Measurements from ENCODE around the gene CDK16.

The CDK16 gene

GRCh38 chrX:47228550-47229270, 10.2 kb downstream of the CDK16 start:
- DNase-seq (ENCODE audit: low read depth) = no peak

GRCh38 chrX:47229427-47229826, 10.9 kb downstream of the CDK16 start:
- no peak for DNase-seq (ENCODE audit: low read depth)

GRCh38 chrX:47230136-47230868, 11.8 kb downstream of the CDK16 start:
- no peak for DNase-seq (ENCODE audit: low read depth)

- DNase-seq (ENCODE audit: low read depth) = no peak
Measured at GRCh38 chrX:47231167-47231566, 12.7 kb downstream of the CDK16 start.

GRCh38 chrX:47232197-47232802, 13.8 kb downstream of the CDK16 start:
- peak; percentile 10 for DNase-seq (ENCODE audit: low read depth)

GRCh38 chrX:47232803-47233332, 14.4 kb downstream of the CDK16 start, which contains the start of gene USP11:
Gene USP11, plus strand, starts transcription at chrX:47233009. Its CDS starts 35 bp downstream, at chrX:47233044.
- peak; percentile 63 for DNase-seq (ENCODE audit: low read depth)

- peak; percentile 96 for DNase-seq (ENCODE audit: low read depth)
Measured at GRCh38 chrX:47233333-47234113, 15.0 kb downstream of the CDK16 start.

- peak; percentile 21 for DNase-seq (ENCODE audit: low read depth)
Measured at GRCh38 chrX:47234583-47234982, 16.1 kb downstream of the CDK16 start.

GRCh38 chrX:47235691-47236103, 17.2 kb downstream of the CDK16 start:
- no peak for DNase-seq (ENCODE audit: low read depth)

GRCh38 chrX:47239199-47239598, 20.7 kb downstream of the CDK16 start:
- no peak for DNase-seq (ENCODE audit: low read depth)

GRCh38 chrX:47239898-47240545, 21.5 kb downstream of the CDK16 start:
- no peak for DNase-seq (ENCODE audit: low read depth)

- no peak for DNase-seq (ENCODE audit: low read depth)
Measured at GRCh38 chrX:47240619-47241018, 22.1 kb downstream of the CDK16 start.

GRCh38 chrX:47241201-47242011, 22.9 kb downstream of the CDK16 start:
- DNase-seq (ENCODE audit: low read depth) = no peak

GRCh38 chrX:47242321-47242720, 23.8 kb downstream of the CDK16 start:
- no peak for DNase-seq (ENCODE audit: low read depth)

GRCh38 chrX:47243351-47243750, 24.9 kb downstream of the CDK16 start:
- DNase-seq (ENCODE audit: low read depth) = no peak

- DNase-seq (ENCODE audit: low read depth) = no peak
Measured at GRCh38 chrX:47244676-47245075, 26.2 kb downstream of the CDK16 start.

GRCh38 chrX:47245156-47245555, 26.7 kb downstream of the CDK16 start:
- DNase-seq (ENCODE audit: low read depth) = no peak

- peak; percentile 85 for DNase-seq (ENCODE audit: low read depth)
Measured at GRCh38 chrX:47247206-47247998, 28.9 kb downstream of the CDK16 start.

- no peak for DNase-seq (ENCODE audit: low read depth)
Measured at GRCh38 chrX:47247999-47248320, 29.5 kb downstream of the CDK16 start.

- DNase-seq (ENCODE audit: low read depth) = no peak
Measured at GRCh38 chrX:47248576-47248975, 30.1 kb downstream of the CDK16 start.

Measured in ELR (cell line).